D721Med (cell line): ENCODE results near the gene CSRNP3.

Experiments used
- DNase-seq: peaks from one replicate; pipeline ENCODE4 v3.0.0; 2011; ENCODE audit warnings: low spot score; ENCODE audit not compliant: insufficient read length
- FAIRE-seq: peaks from 2 replicates; lab custom pipeline; 2011; peaks lifted over from hg19 to GRCh38; lab: Jason Lieb, UNC
- TF ChIP-seq, protein P1 (sequence below): IDR thresholded peaks from 2 replicates; pipeline ENCODE4 v1.5.1; 2012; ENCODE audit warnings: mild to moderate bottlenecking, control low read depth; ENCODE audit not compliant: insufficient read depth; ENCODE audit errors: missing control alignments

Gene CSRNP3

DNA sequence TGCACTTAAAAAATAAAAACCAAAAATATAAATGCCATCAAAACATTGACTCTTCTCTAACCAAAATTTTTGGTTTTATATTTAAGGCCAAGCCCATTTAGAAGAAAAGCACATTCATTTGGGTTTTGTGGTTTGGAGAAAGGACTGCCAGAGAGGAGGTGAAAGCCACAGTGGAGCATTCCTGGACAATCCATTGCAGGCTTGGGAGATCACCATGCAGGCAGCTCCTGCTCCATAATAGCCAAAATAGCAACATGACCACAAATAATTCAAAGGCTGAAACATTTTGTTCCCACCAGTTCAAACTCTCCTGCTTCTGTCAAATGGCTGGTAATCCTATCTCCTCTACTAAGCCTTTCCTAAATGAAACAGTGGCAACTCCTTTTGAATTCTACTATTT, 251.0 kb downstream of the CSRNP3 start:
- no peak for DNase-seq
- TF ChIP-seq, protein P1, sequence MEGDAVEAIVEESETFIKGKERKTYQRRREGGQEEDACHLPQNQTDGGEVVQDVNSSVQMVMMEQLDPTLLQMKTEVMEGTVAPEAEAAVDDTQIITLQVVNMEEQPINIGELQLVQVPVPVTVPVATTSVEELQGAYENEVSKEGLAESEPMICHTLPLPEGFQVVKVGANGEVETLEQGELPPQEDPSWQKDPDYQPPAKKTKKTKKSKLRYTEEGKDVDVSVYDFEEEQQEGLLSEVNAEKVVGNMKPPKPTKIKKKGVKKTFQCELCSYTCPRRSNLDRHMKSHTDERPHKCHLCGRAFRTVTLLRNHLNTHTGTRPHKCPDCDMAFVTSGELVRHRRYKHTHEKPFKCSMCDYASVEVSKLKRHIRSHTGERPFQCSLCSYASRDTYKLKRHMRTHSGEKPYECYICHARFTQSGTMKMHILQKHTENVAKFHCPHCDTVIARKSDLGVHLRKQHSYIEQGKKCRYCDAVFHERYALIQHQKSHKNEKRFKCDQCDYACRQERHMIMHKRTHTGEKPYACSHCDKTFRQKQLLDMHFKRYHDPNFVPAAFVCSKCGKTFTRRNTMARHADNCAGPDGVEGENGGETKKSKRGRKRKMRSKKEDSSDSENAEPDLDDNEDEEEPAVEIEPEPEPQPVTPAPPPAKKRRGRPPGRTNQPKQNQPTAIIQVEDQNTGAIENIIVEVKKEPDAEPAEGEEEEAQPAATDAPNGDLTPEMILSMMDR: no peak
- no peak for FAIRE-seq

DNA sequence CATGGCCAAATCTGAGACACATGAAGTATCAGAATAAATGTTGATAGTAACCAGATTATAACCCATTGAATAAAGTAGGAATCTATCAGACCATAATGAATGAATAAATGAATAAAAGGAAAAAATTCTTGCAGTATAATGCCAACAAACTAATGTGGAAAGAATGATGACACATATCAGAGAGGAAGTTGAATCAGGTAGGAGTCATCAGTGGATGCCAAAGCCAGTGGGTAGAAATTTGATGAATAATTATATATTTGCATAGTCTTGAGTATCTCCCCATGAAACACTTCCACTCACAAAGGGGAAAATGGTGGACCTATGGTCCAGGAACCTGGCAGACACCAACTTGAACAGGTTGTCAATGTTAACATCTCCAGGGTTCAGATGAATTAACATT, 255.9 kb downstream of the CSRNP3 start:
- FAIRE-seq (no peak), DNase-seq (no peak)
- TF ChIP-seq, protein P1: no peak
